Upper lobe of right lung (tissue), 1 donor: ENCODE results near the gene BNIP5. TPM values are rescaled to one million over a fixed set of nuclear protein-coding genes. Genes with fewer than 3 reads are reported as not detected.
"Not testable (repeated sequence)": the region's sequence is repeated elsewhere in the genome, so short reads cannot be mapped to it uniquely, and the experiment has no call there.

ENCODE experiments used
- ATAC-seq: fragments of 200-7000 bp; cut with Tn5 transposase; one replicate; pipeline ENCODE4 v1.9.1; 2020; ENCODE audit warnings: mild to moderate bottlenecking, moderate library complexity
- DNase-seq: peaks from one replicate; pipeline ENCODE4 v3.0.0-alpha.2; 2020
- H3K27ac ChIP-seq: fragments of 200-600 bp; one replicate; pipeline ENCODE4 v1.8.0; 2022
- H3K27me3 ChIP-seq: fragments of 200-600 bp; one replicate; pipeline ENCODE4 v1.8.0; 2022; ENCODE audit warnings: mild to moderate bottlenecking
- H3K36me3 ChIP-seq: fragments of 200-600 bp; one replicate; pipeline ENCODE4 v1.8.0; 2022
- H3K4me1 ChIP-seq: fragments of 200-600 bp; one replicate; pipeline ENCODE4 v1.8.0; 2022
- H3K4me3 ChIP-seq: fragments of 200-600 bp; one replicate; pipeline ENCODE4 v1.8.0; 2022; ENCODE audit warnings: mild to moderate bottlenecking
- H3K9me3 ChIP-seq: fragments of 200-600 bp; one replicate; pipeline ENCODE4 v1.8.0; 2022
- CTCF ChIP-seq: fragments of 200-600 bp; IDR thresholded peaks from one replicate; pipeline ENCODE4 v1.8.0; 2022; ENCODE audit warnings: antibody characterized with exemption
- intact Hi-C: fragments of 100-400 bp; cut with DNase I; formaldehyde crosslinking; loops from one replicate; pipeline ENCODE4 v1.11.0; 2022
- total RNA-seq: library from RNA; stranded (reverse); fragmentation: NEBNext Ultra II Directional; extraction: Animal tissue kit (Norgen Biotek cat#: 25700); gene quantifications from one replicate; pipeline ENCODE4 v1.2.1, GENCODE V29; 2021
- donor health status: DM: no; HTN: yes; CAD: no; lungs with severe emphysema.

Gene BNIP5
- total RNA-seq, 1 donor from 2014 or later: not detected

GRCh38 chr6:36364669-36365479, 28.2 kb upstream of the BNIP5 start:
- Histone ChIP-seq H3K27me3 (no peaks in the 10 kb centered on the region), H3K36me3 (no peaks in the 10 kb centered on the region), H3K9me3 (no peaks in the 10 kb centered on the region), H3K4me3 (no peak overlapping the region), H3K27ac (no peak overlapping the region), H3K4me1 (peaks cover 3% of the 10 kb centered on the region)
- TF ChIP-seq CTCF: no peak
- ATAC-seq: peak; percentile 17
- intact Hi-C loops: no loop called here
- no peak for DNase-seq

- H3K36me3 ChIP-seq, H3K4me1 ChIP-seq, ATAC-seq, H3K9me3 ChIP-seq, H3K4me3 ChIP-seq, DNase-seq, H3K27ac ChIP-seq, intact Hi-C loops, H3K27me3 ChIP-seq: not testable (repeated sequence)
These were observed 27.5 kb upstream of the BNIP5 start for GRCh38 chr6:36364061-36364635.

- intact Hi-C loops, H3K4me3 ChIP-seq, H3K4me1 ChIP-seq, H3K27me3 ChIP-seq, H3K9me3 ChIP-seq, H3K36me3 ChIP-seq, H3K27ac ChIP-seq, ATAC-seq, DNase-seq: not testable (repeated sequence)
These were observed 26.7 kb upstream of the BNIP5 start for GRCh38 chr6:36363371-36363752.

- intact Hi-C loops: no loop called here
- H3K4me1 ChIP-seq: peaks cover 7% of the 10 kb centered on the region
- no peak overlapping the region for H3K4me3 ChIP-seq
- no peak overlapping the region for H3K27ac ChIP-seq
- ATAC-seq (peak; percentile 55), DNase-seq (no peak)
- no peaks in the 10 kb centered on the region for H3K36me3 ChIP-seq
- no peaks in the 10 kb centered on the region for H3K27me3 ChIP-seq
- no peak for TF ChIP-seq CTCF
- H3K9me3 ChIP-seq: no peaks in the 10 kb centered on the region
These were observed 26.1 kb upstream of the BNIP5 start for GRCh38 chr6:36362551-36363370.

GRCh38 chr6:36361071-36361470, 24.4 kb upstream of the BNIP5 start:
- Histone ChIP-seq H3K9me3 (no peaks in the 10 kb centered on the region), H3K36me3 (no peaks in the 10 kb centered on the region), H3K4me1 (peaks cover 7% of the 10 kb centered on the region), H3K27me3 (no peaks in the 10 kb centered on the region), H3K27ac (no peak overlapping the region), H3K4me3 (no peak overlapping the region)
- no peak for ATAC-seq
- intact Hi-C loops: no loop called here
- TF ChIP-seq CTCF: no peak
- DNase-seq: no peak

GRCh38 chr6:36360241-36361054, 23.8 kb upstream of the BNIP5 start:
- no peaks in the 10 kb centered on the region for H3K27me3 ChIP-seq
- peaks cover 7% of the 10 kb centered on the region for H3K4me1 ChIP-seq
- peak; percentile 82 for TF ChIP-seq CTCF
- no peak overlapping the region for H3K27ac ChIP-seq
- DNase-seq (peak; percentile 81), ATAC-seq (peak; percentile 93)
- no peaks in the 10 kb centered on the region for H3K9me3 ChIP-seq
- H3K4me3 ChIP-seq: no peak overlapping the region
- intact Hi-C loops: no loop called here
- H3K36me3 ChIP-seq: no peaks in the 10 kb centered on the region
